Activated naive CD8-positive, alpha-beta T cell treated with anti-CD3 and anti-CD28 coated beads for 36 hours (primary cell): Measurements from ENCODE around the gene FBXL19. TPM values are rescaled to one million over a fixed set of nuclear protein-coding genes. Genes with fewer than 3 reads are reported as not detected.

Experiments used
- DNase-seq: peaks from one replicate; pipeline ENCODE4 v3.0.0; 2021
- H3K27ac Mint-ChIP-seq: one replicate; pipeline ENCODE4 v1.8.0; 2022; ENCODE audit warnings: mild to moderate bottlenecking, moderate library complexity, mixed read lengths
- H3K27me3 Mint-ChIP-seq: one replicate; pipeline ENCODE4 v1.8.0; 2022; ENCODE audit warnings: mild to moderate bottlenecking, mixed read lengths
- H3K36me3 Mint-ChIP-seq: one replicate; pipeline ENCODE4 v1.8.0; 2021; ENCODE audit warnings: mild to moderate bottlenecking, mixed read lengths
- H3K4me1 Mint-ChIP-seq: one replicate; pipeline ENCODE4 v1.8.0; 2021; ENCODE audit warnings: mixed read lengths
- H3K4me3 Mint-ChIP-seq: one replicate; pipeline ENCODE4 v1.8.0; 2022; ENCODE audit warnings: mild to moderate bottlenecking, moderate library complexity, mixed read lengths
- H3K9me3 Mint-ChIP-seq: one replicate; pipeline ENCODE4 v1.8.0; 2022; ENCODE audit warnings: mixed read lengths
- total RNA-seq, 2 experiments: library from RNA; stranded (reverse); gene quantifications; one replicate each; pipeline ENCODE4 v1.2.3, GENCODE V29; 2021

FBXL19 gene
- total RNA-seq, 2 experiments from 2014 or later = 24.9 to 27.0 TPM

- Mint-ChIP-seq H3K4me3 (no peak overlapping the region), H3K27ac (no peak overlapping the region), H3K9me3 (no peaks in the 10 kb centered on the region), H3K27me3 (no peaks in the 10 kb centered on the region), H3K36me3 (peaks cover 14% of the 10 kb centered on the region), H3K4me1 (peaks cover 18% of the 10 kb centered on the region)
- DNase-seq = no peak
These were observed 23.5 kb downstream of the FBXL19 start for GRCh38 chr16:30946671-30947540.

- no peak for DNase-seq
These were observed 24.1 kb downstream of the FBXL19 start for GRCh38 chr16:30947541-30947858.

GRCh38 chr16:30947859-30948666 is 24.7 kb downstream of the FBXL19 start:
- no peaks in the 10 kb centered on the region for H3K27me3 Mint-ChIP-seq
- H3K27ac Mint-ChIP-seq = no peak overlapping the region
- peak overlapping the region; percentile 89 for H3K4me3 Mint-ChIP-seq
- DNase-seq = no peak
- H3K4me1 Mint-ChIP-seq = peaks cover 11% of the 10 kb centered on the region
- peaks cover 14% of the 10 kb centered on the region for H3K36me3 Mint-ChIP-seq
- no peaks in the 10 kb centered on the region for H3K9me3 Mint-ChIP-seq

More at GRCh38 chr16:30947541-30947858, 24.1 kb downstream of the FBXL19 start:
- Mint-ChIP-seq H3K4me3 (no peak overlapping the region), H3K36me3 (peaks cover 14% of the 10 kb centered on the region), H3K9me3 (no peaks in the 10 kb centered on the region), H3K27me3 (no peaks in the 10 kb centered on the region), H3K4me1 (peaks cover 14% of the 10 kb centered on the region), H3K27ac (no peak overlapping the region)

GRCh38 chr16:30948667-30949649 is 25.6 kb downstream of the FBXL19 start, which contains the start of gene ORAI3:
Gene ORAI3, plus strand, starts transcription at chr16:30949068. Its CDS starts 222 bp downstream, at chr16:30949290.
- Mint-ChIP-seq H3K36me3 (peaks cover 9% of the 10 kb centered on the region), H3K27ac (peak within 1 kb of the TSS; percentile 70), H3K4me3 (peak within 1 kb of the TSS; percentile 89), H3K4me1 (peaks cover 13% of the 10 kb centered on the region), H3K27me3 (no peaks in the 10 kb centered on the region), H3K9me3 (no peaks in the 10 kb centered on the region)
- DNase-seq = peak; percentile 50

DNA sequence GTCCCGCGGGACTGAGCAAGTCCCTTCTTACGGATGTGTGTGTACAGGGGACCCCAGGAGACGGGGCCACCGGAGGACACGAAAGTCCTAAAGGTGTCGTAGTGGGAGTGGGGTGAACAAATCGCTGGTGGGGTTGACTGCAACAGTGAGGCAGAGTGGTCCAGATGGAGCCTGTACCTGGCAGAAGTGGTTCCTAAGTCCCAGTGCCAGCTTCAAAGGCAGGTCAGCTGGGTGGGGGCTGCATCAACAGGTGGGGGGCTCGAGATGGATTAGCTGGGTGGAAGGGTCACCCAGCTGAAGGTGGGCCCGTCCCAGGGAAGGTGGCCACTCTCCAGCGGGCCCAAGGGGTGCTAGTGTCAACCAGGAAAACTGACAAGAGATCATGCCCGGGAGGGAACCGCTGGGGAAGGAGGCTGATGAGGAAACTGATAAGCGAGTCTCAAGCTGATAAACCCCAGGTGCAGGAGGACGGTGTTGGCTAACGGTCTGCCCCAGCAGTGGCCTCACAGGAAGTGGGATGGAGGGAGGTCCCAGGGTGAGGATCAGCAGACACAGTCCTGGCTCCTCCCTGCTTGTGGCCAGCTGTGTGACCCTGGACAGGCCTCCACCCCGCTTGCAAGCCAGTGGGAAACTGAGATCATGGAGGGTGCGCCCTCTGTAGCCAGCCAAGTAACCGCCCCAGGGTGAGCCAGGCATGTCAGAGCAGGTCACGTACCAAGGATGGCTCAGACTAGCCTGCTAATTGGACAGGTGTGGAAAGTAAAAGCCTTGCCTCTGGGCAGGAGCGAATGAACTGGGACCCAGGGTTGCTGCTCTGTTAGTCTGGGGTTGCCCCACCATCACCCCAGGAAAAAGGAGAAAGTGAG is 26.5 kb downstream of the FBXL19 start:
- Mint-ChIP-seq H3K27me3 (no peaks in the 10 kb centered on the region), H3K9me3 (no peaks in the 10 kb centered on the region), H3K4me3 (peak overlapping the region; percentile 89), H3K27ac (peak overlapping the region; percentile 70), H3K36me3 (peaks cover 3% of the 10 kb centered on the region), H3K4me1 (peaks cover 13% of the 10 kb centered on the region)
- peak; percentile 53 for DNase-seq

GRCh38 chr16:30950516-30951065 is 27.2 kb downstream of the FBXL19 start:
- Mint-ChIP-seq H3K4me1 (peaks cover 13% of the 10 kb centered on the region), H3K27ac (peak overlapping the region; percentile 70)

GRCh38 chr16:30951193-30951592 is 27.8 kb downstream of the FBXL19 start:
- Mint-ChIP-seq H3K27ac (no peak overlapping the region), H3K4me1 (peaks cover 16% of the 10 kb centered on the region), H3K36me3 (peaks cover 3% of the 10 kb centered on the region), H3K27me3 (no peaks in the 10 kb centered on the region), H3K4me3 (no peak overlapping the region), H3K9me3 (no peaks in the 10 kb centered on the region)
- no peak for DNase-seq

More at GRCh38 chr16:30950516-30951065, 27.2 kb downstream of the FBXL19 start:
- peaks cover 3% of the 10 kb centered on the region for H3K36me3 Mint-ChIP-seq
- no peak for DNase-seq
- peak overlapping the region; percentile 89 for H3K4me3 Mint-ChIP-seq
- no peaks in the 10 kb centered on the region for H3K9me3 Mint-ChIP-seq
- no peaks in the 10 kb centered on the region for H3K27me3 Mint-ChIP-seq

- H3K9me3 Mint-ChIP-seq = no peaks in the 10 kb centered on the region
- no peaks in the 10 kb centered on the region for H3K27me3 Mint-ChIP-seq
- H3K4me3 Mint-ChIP-seq = no peak overlapping the region
- H3K36me3 Mint-ChIP-seq = peaks cover 3% of the 10 kb centered on the region
- H3K4me1 Mint-ChIP-seq = peaks cover 17% of the 10 kb centered on the region
- H3K27ac Mint-ChIP-seq = no peak overlapping the region
- no peak for DNase-seq
These were observed 28.4 kb downstream of the FBXL19 start for GRCh38 chr16:30951750-30952149.

GRCh38 chr16:30953111-30953510 is 29.7 kb downstream of the FBXL19 start:
- H3K27me3 Mint-ChIP-seq = no peaks in the 10 kb centered on the region
- H3K27ac Mint-ChIP-seq = no peak overlapping the region
- H3K36me3 Mint-ChIP-seq = peaks cover 2% of the 10 kb centered on the region
- peaks cover 17% of the 10 kb centered on the region for H3K4me1 Mint-ChIP-seq
- DNase-seq = no peak
- H3K9me3 Mint-ChIP-seq = no peaks in the 10 kb centered on the region
- no peak overlapping the region for H3K4me3 Mint-ChIP-seq

DNA sequence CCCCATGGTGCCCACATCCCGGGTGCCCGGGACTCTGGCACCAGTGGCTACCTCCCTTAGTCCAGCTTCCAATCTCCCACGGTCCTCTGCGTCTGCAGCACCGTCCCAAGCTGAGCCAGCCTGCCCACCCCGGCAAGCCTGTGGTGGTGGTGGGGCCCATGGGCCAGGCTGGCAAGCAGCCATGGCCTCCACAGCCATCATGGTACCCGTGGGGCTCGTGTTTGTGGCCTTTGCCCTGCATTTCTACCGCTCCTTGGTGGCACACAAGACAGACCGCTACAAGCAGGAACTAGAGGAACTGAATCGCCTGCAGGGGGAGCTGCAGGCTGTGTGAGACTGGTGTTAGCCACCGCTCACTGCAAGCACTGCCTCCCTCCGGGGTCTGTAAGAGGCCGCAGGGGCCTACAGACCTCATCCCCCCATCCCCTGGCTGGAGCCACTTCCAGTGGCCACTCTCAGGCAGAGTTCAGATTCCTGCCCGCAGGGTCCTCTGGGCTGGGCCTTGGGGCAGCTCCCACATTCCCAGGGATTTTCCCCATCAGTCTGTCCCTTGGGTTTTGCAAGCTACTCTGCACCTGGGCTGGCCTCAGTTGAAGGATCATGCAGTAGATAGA is 30.2 kb downstream of the FBXL19 start:
- Mint-ChIP-seq H3K27me3 (no peaks in the 10 kb centered on the region), H3K4me3 (no peak overlapping the region), H3K27ac (no peak overlapping the region), H3K9me3 (no peaks in the 10 kb centered on the region), H3K4me1 (peaks cover 20% of the 10 kb centered on the region), H3K36me3 (peaks cover 4% of the 10 kb centered on the region)
- DNase-seq = peak; percentile 72

GRCh38 chr16:30954993-30955392 is 31.6 kb downstream of the FBXL19 start:
- peaks cover 27% of the 10 kb centered on the region for H3K4me1 Mint-ChIP-seq
- H3K9me3 Mint-ChIP-seq = no peaks in the 10 kb centered on the region
- H3K27me3 Mint-ChIP-seq = no peaks in the 10 kb centered on the region
- no peak overlapping the region for H3K4me3 Mint-ChIP-seq
- no peak overlapping the region for H3K27ac Mint-ChIP-seq
- peaks cover 12% of the 10 kb centered on the region for H3K36me3 Mint-ChIP-seq
- no peak for DNase-seq

DNA sequence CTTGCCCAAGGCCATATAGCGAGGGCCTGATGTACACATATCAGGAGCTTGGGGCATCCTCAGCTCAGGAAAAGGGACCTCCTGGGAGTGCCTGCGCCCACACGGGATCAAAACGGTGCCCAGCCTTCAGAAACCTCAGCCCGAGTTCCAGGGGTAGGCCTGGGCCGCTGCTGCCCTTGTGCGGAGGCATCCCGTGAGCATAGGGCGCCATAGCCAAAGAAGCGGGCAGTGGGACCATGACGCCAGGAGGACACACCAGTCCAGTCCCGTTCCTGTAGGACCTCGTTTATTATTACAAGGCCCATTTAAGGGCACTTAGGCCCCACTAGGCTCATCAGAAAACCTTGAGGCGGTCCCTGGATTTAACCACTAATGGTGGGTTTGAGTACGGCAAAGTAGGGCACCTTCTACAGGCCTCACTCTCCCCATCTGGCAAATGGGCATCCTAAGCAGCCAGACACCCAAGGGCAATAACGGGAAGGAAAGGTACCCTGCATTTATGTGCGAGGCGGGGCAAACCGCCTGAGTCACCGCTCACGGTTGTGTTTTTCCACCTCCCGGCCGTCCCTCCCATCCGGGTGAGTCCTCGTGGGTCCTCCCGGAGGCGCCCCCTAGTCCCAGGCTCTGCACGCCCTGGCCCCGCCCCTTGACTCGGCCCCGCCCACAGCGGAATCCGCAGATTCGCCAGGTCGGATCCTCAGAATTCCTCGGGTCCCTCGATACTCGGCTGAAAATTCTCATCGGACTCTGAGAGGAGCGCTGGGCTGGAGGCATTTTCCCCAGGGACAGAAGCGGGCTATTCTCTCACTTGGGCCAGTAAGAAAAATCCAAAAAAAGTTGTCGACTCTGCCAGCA is 33.5 kb downstream of the FBXL19 start:
- Mint-ChIP-seq H3K36me3 (peaks cover 21% of the 10 kb centered on the region), H3K4me3 (peak overlapping the region; percentile 93), H3K9me3 (no peaks in the 10 kb centered on the region), H3K27ac (peak overlapping the region; percentile 99), H3K27me3 (no peaks in the 10 kb centered on the region), H3K4me1 (peaks cover 26% of the 10 kb centered on the region)
- peak; percentile 91 for DNase-seq
